Measurements from ENCODE around the gene PLCB1. TPM values are rescaled to one million over a fixed set of nuclear protein-coding genes. Genes with fewer than 3 reads are reported as not detected.

The PLCB1 gene
- polyA plus RNA-seq, 4 donors: 1.8 to 5.4 (median 2.0) TPM

GRCh38 chr20:8305449-8305978, 173.4 kb downstream of the PLCB1 start:
- 50 to 61% (median 56%) methylated on average over 11 of the region's 11 CpGs for WGBS, 3 donors
- Histone ChIP-seq H3K27ac (ENCODE audit: low read depth in 1 of 3, low read length in 2 of 3) (no peak overlapping the region), H3K4me3 (ENCODE audit: low read depth in 1 of 3, low read length in 3 of 3) (no peak overlapping the region), H3K27me3 (ENCODE audit: control insufficient read depth in 3 of 3, insufficient read depth in 3 of 3, low read length in 3 of 3) (no peaks in the 10 kb centered on the region), H3K36me3 (ENCODE audit: control insufficient read depth in 3 of 3, insufficient read depth in 2 of 3, low read depth in 1 of 3, low read length in 3 of 3) (no peaks in the 10 kb centered on the region), H3K4me1 (ENCODE audit: control insufficient read depth in 3 of 3, insufficient read depth in 2 of 3, low read depth in 1 of 3, low read length in 2 of 3) (no peaks in the 10 kb centered on the region), H3K9me3 (ENCODE audit: control insufficient read depth in 2 of 2, insufficient read depth in 1 of 2, low read depth in 1 of 2, low read length in 1 of 2) (no peaks in the 10 kb centered on the region)
- peak; percentile 61 to 79 for DNase-seq
- FAIRE-seq: no peak

- Histone ChIP-seq H3K27ac (ENCODE audit: low read depth in 1 of 3, low read length in 2 of 3) (no peak overlapping the region), H3K27me3 (ENCODE audit: control insufficient read depth in 3 of 3, insufficient read depth in 3 of 3, low read length in 3 of 3) (no peaks in the 10 kb centered on the region), H3K9me3 (ENCODE audit: control insufficient read depth in 2 of 2, insufficient read depth in 1 of 2, low read depth in 1 of 2, low read length in 1 of 2) (no peaks in the 10 kb centered on the region), H3K36me3 (ENCODE audit: control insufficient read depth in 3 of 3, insufficient read depth in 2 of 3, low read depth in 1 of 3, low read length in 3 of 3) (no peaks in the 10 kb centered on the region), H3K4me3 (ENCODE audit: low read depth in 1 of 3, low read length in 3 of 3) (no peak overlapping the region), H3K4me1 (ENCODE audit: control insufficient read depth in 3 of 3, insufficient read depth in 2 of 3, low read depth in 1 of 3, low read length in 2 of 3) (no peaks in the 10 kb centered on the region)
- no peak for FAIRE-seq
- no peak for DNase-seq
- 37 to 59% (median 44%) methylated on average over 3 of the region's 3 CpGs for WGBS, 3 donors
These were observed 174.9 kb downstream of the PLCB1 start for GRCh38 chr20:8306937-8307336.

GRCh38 chr20:8309634-8310033, 177.6 kb downstream of the PLCB1 start:
- H3K9me3 ChIP-seq (ENCODE audit: control insufficient read depth in 2 of 2, insufficient read depth in 1 of 2, low read depth in 1 of 2, low read length in 1 of 2): no peaks in the 10 kb centered on the region
- H3K36me3 ChIP-seq (ENCODE audit: control insufficient read depth in 3 of 3, insufficient read depth in 2 of 3, low read depth in 1 of 3, low read length in 3 of 3): no peaks in the 10 kb centered on the region
- no peaks in the 10 kb centered on the region for H3K4me1 ChIP-seq (ENCODE audit: control insufficient read depth in 3 of 3, insufficient read depth in 2 of 3, low read depth in 1 of 3, low read length in 2 of 3)
- H3K27ac ChIP-seq (ENCODE audit: low read depth in 1 of 3, low read length in 2 of 3): no peak overlapping the region
- H3K27me3 ChIP-seq (ENCODE audit: control insufficient read depth in 3 of 3, insufficient read depth in 3 of 3, low read length in 3 of 3): no peaks in the 10 kb centered on the region
- DNase-seq (no peak), FAIRE-seq (no peak)
- WGBS, 3 donors: 72 to 87% (median 86%) methylated on average over 5 of the region's 5 CpGs
- no peak overlapping the region for H3K4me3 ChIP-seq (ENCODE audit: low read depth in 1 of 3, low read length in 3 of 3)

GRCh38 chr20:8310618-8311017, 178.6 kb downstream of the PLCB1 start:
- no peaks in the 10 kb centered on the region for H3K27me3 ChIP-seq (ENCODE audit: control insufficient read depth in 3 of 3, insufficient read depth in 3 of 3, low read length in 3 of 3)
- H3K27ac ChIP-seq (ENCODE audit: low read depth in 1 of 3, low read length in 2 of 3): no peak overlapping the region
- FAIRE-seq (no peak), DNase-seq (no peak)
- WGBS, 3 donors: 63 to 77% (median 71%) methylated on average over 4 of the region's 4 CpGs
- no peaks in the 10 kb centered on the region for H3K4me1 ChIP-seq (ENCODE audit: control insufficient read depth in 3 of 3, insufficient read depth in 2 of 3, low read depth in 1 of 3, low read length in 2 of 3)
- H3K4me3 ChIP-seq (ENCODE audit: low read depth in 1 of 3, low read length in 3 of 3): no peak overlapping the region
- H3K36me3 ChIP-seq (ENCODE audit: control insufficient read depth in 3 of 3, insufficient read depth in 2 of 3, low read depth in 1 of 3, low read length in 3 of 3): no peaks in the 10 kb centered on the region
- H3K9me3 ChIP-seq (ENCODE audit: control insufficient read depth in 2 of 2, insufficient read depth in 1 of 2, low read depth in 1 of 2, low read length in 1 of 2): no peaks in the 10 kb centered on the region

GRCh38 chr20:8313073-8313472, 181.0 kb downstream of the PLCB1 start:
- Histone ChIP-seq H3K27ac (ENCODE audit: low read depth in 1 of 3, low read length in 2 of 3) (no peak overlapping the region), H3K27me3 (ENCODE audit: control insufficient read depth in 3 of 3, insufficient read depth in 3 of 3, low read length in 3 of 3) (no peaks in the 10 kb centered on the region), H3K4me3 (ENCODE audit: low read depth in 1 of 3, low read length in 3 of 3) (no peak overlapping the region), H3K36me3 (ENCODE audit: control insufficient read depth in 3 of 3, insufficient read depth in 2 of 3, low read depth in 1 of 3, low read length in 3 of 3) (no peaks in the 10 kb centered on the region), H3K4me1 (ENCODE audit: control insufficient read depth in 3 of 3, insufficient read depth in 2 of 3, low read depth in 1 of 3, low read length in 2 of 3) (peaks cover 0 to 2% (median 0%) of the 10 kb centered on the region in 3 donors), H3K9me3 (ENCODE audit: control insufficient read depth in 2 of 2, insufficient read depth in 1 of 2, low read depth in 1 of 2, low read length in 1 of 2) (no peaks in the 10 kb centered on the region)
- no peak for FAIRE-seq
- 89 to 95% (median 94%) methylated on average over 1 of the region's 1 CpG for WGBS, 3 donors
- DNase-seq: no peak

- Histone ChIP-seq H3K36me3 (ENCODE audit: control insufficient read depth in 3 of 3, insufficient read depth in 2 of 3, low read depth in 1 of 3, low read length in 3 of 3) (no peaks in the 10 kb centered on the region), H3K4me1 (ENCODE audit: control insufficient read depth in 3 of 3, insufficient read depth in 2 of 3, low read depth in 1 of 3, low read length in 2 of 3) (peaks cover 0 to 2% (median 0%) of the 10 kb centered on the region in 3 donors), H3K4me3 (ENCODE audit: low read depth in 1 of 3, low read length in 3 of 3) (no peak overlapping the region), H3K27me3 (ENCODE audit: control insufficient read depth in 3 of 3, insufficient read depth in 3 of 3, low read length in 3 of 3) (no peaks in the 10 kb centered on the region), H3K27ac (ENCODE audit: low read depth in 1 of 3, low read length in 2 of 3) (no peak overlapping the region), H3K9me3 (ENCODE audit: control insufficient read depth in 2 of 2, insufficient read depth in 1 of 2, low read depth in 1 of 2, low read length in 1 of 2) (no peaks in the 10 kb centered on the region)
- peak in 1 of 2 donors; percentile 9 for DNase-seq
- FAIRE-seq: no peak
- 33 to 64% (median 46%) methylated on average over 10 of the region's 10 CpGs for WGBS, 3 donors
These were observed 183.8 kb downstream of the PLCB1 start for GRCh38 chr20:8315639-8316573.

GRCh38 chr20:8317448-8317847, 185.4 kb downstream of the PLCB1 start:
- Histone ChIP-seq H3K36me3 (ENCODE audit: control insufficient read depth in 3 of 3, insufficient read depth in 2 of 3, low read depth in 1 of 3, low read length in 3 of 3) (no peaks in the 10 kb centered on the region), H3K27me3 (ENCODE audit: control insufficient read depth in 3 of 3, insufficient read depth in 3 of 3, low read length in 3 of 3) (no peaks in the 10 kb centered on the region), H3K4me3 (ENCODE audit: low read depth in 1 of 3, low read length in 3 of 3) (no peak overlapping the region), H3K4me1 (ENCODE audit: control insufficient read depth in 3 of 3, insufficient read depth in 2 of 3, low read depth in 1 of 3, low read length in 2 of 3) (peaks cover 0 to 2% (median 0%) of the 10 kb centered on the region in 3 donors), H3K9me3 (ENCODE audit: control insufficient read depth in 2 of 2, insufficient read depth in 1 of 2, low read depth in 1 of 2, low read length in 1 of 2) (no peaks in the 10 kb centered on the region), H3K27ac (ENCODE audit: low read depth in 1 of 3, low read length in 2 of 3) (no peak overlapping the region)
- FAIRE-seq (no peak), DNase-seq (no peak)
- 83 to 88% (median 88%) methylated on average over 1 of the region's 1 CpG for WGBS, 3 donors

GRCh38 chr20:8318965-8319625, 187.0 kb downstream of the PLCB1 start:
- Histone ChIP-seq H3K36me3 (ENCODE audit: control insufficient read depth in 3 of 3, insufficient read depth in 2 of 3, low read depth in 1 of 3, low read length in 3 of 3) (no peaks in the 10 kb centered on the region), H3K4me1 (ENCODE audit: control insufficient read depth in 3 of 3, insufficient read depth in 2 of 3, low read depth in 1 of 3, low read length in 2 of 3) (peaks cover 0 to 2% (median 0%) of the 10 kb centered on the region in 3 donors), H3K4me3 (ENCODE audit: low read depth in 1 of 3, low read length in 3 of 3) (no peak overlapping the region), H3K27me3 (ENCODE audit: control insufficient read depth in 3 of 3, insufficient read depth in 3 of 3, low read length in 3 of 3) (no peaks in the 10 kb centered on the region), H3K27ac (ENCODE audit: low read depth in 1 of 3, low read length in 2 of 3) (no peak overlapping the region), H3K9me3 (ENCODE audit: control insufficient read depth in 2 of 2, insufficient read depth in 1 of 2, low read depth in 1 of 2, low read length in 1 of 2) (no peaks in the 10 kb centered on the region)
- FAIRE-seq: no peak
- WGBS, 3 donors: 90 to 95% (median 91%) methylated on average over 3 of the region's 3 CpGs
- DNase-seq: no peak
